ENCODE results near the gene SMIM29.

GRCh38 chr6:34202329-34203201 is 46.2 kb downstream of the SMIM29 start:
- no peak for TF ChIP-seq EZH2phosphoT487 (IDR thresholded peaks at IDR 0.05; ENCODE audit: borderline replicate concordance, low read length)
- TF ChIP-seq CTCF (IDR thresholded peaks at IDR 0.05; ENCODE audit: low read depth, low read length, poor library complexity, severe bottlenecking): no peak

Data from DOHH2 (cell line).